Diencephalon (tissue), 1 donor: ENCODE measurements around the gene MYCBPAP. TPM values are rescaled to one million over a fixed set of nuclear protein-coding genes. Genes with fewer than 3 reads are reported as not detected.

Experiments
- total RNA-seq: library from RNA; depleted of rRNA; stranded (reverse); fragments of >200 nt; gene quantifications from one replicate; pipeline ENCODE4 v1.2.3, GENCODE V29; 2014

The MYCBPAP gene, protein sequence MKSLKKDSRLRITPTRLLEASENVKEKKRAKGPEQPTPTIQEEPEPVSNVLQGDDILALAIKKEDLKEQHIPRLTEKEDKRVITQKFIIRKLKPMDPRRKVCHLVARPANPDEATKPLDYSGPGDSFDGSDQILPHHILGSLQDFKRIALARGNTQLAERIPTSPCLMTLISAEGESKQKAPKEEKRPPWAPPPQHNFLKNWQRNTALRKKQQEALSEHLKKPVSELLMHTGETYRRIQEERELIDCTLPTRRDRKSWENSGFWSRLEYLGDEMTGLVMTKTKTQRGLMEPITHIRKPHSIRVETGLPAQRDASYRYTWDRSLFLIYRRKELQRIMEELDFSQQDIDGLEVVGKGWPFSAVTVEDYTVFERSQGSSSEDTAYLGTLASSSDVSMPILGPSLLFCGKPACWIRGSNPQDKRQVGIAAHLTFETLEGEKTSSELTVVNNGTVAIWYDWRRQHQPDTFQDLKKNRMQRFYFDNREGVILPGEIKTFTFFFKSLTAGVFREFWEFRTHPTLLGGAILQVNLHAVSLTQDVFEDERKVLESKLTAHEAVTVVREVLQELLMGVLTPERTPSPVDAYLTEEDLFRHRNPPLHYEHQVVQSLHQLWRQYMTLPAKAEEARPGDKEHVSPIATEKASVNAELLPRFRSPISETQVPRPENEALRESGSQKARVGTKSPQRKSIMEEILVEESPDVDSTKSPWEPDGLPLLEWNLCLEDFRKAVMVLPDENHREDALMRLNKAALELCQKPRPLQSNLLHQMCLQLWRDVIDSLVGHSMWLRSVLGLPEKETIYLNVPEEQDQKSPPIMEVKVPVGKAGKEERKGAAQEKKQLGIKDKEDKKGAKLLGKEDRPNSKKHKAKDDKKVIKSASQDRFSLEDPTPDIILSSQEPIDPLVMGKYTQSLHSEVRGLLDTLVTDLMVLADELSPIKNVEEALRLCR
- 1.8 TPM for total RNA-seq

GRCh38 chr17:50507871-50508572 is at the start of gene MYCBPAP:
TSS of gene MYCBPAP (plus strand) at chr17:50508439. CDS start at chr17:50508675, 236 bp downstream.

GRCh38 chr17:50468304-50469207 is 39.7 kb upstream of the MYCBPAP start, which contains the start of gene CHAD:
TSS of gene CHAD (minus strand) at chr17:50468880. CDS start at chr17:50468813, 67 bp downstream.

GRCh38 chr17:50478391-50479381 is 29.6 kb upstream of the MYCBPAP start, which contains the start of gene RSAD1:
TSS of gene RSAD1 (plus strand) at chr17:50478860. CDS start at chr17:50478885, 25 bp downstream.

DNA sequence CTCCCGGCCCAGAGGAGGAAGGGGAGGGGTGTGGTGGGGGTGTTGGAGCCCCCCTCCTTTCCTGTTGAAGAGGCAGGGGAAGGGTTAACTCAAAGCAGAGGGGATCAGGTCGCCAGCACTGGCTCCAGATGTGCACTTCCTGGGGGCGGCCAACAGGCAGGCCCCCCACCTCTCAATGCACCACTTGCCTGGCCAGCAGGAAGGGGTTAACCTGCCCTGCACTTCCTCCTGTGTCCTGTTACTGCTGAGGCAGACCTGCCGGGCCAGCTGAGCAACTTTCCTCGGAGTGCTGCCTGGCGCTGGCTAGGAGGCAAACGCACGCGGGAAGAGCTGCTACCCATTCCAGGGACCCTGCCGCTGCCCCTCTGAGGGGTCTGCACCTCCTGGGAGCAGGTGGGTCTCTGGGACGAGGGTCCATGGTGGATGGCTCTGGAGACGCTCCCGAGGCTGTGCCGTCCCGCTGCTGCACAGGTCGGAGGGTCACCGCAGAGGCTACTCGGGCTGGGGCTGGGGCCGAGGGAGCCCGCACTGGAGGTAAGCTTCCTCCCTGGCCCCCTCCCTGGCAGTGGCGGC is 24.3 kb downstream of the MYCBPAP start, which contains the start of gene EPN3:
TSS of gene EPN3 (plus strand) at position 284 of the 573 bp plus-strand sequence. CDS start 3,822 bp downstream, outside the sequence.

GRCh38 chr17:50547035-50547735 is 38.9 kb downstream of the MYCBPAP start, which contains the start of gene SPATA20:
TSS of gene SPATA20 (plus strand) at chr17:50547174. CDS start at chr17:50547209, 35 bp downstream.

GRCh38 chr17:50560185-50560824 is 52.1 kb downstream of the MYCBPAP start, which contains the start of gene CACNA1G:
TSS of gene CACNA1G (plus strand) at chr17:50560715. CDS start at chr17:50561460, 745 bp downstream.

Other genes starting within 250 kb of the MYCBPAP start
- gene TMEM92, start 234.0 kb upstream of the MYCBPAP start, total RNA-seq = not detected
- gene XYLT2, start 162.3 kb upstream of the MYCBPAP start, total RNA-seq = 14.1 TPM
- 40.8 TPM for gene MRPL27, start 135.3 kb upstream of the MYCBPAP start, total RNA-seq
- 1.4 TPM for gene EME1, start 135.2 kb upstream of the MYCBPAP start, total RNA-seq
- 48.9 TPM for gene LRRC59, start 110.9 kb upstream of the MYCBPAP start, total RNA-seq
- gene ACSF2, start 82.2 kb upstream of the MYCBPAP start, total RNA-seq = 4.8 TPM
- 0.46 TPM for gene CHAD, start 39.6 kb upstream of the MYCBPAP start, total RNA-seq
- 14.1 TPM for gene RSAD1, start 29.6 kb upstream of the MYCBPAP start, total RNA-seq
- gene EPN3, start 24.3 kb downstream of the MYCBPAP start, total RNA-seq = 0.23 TPM
- gene SPATA20, start 38.7 kb downstream of the MYCBPAP start, total RNA-seq = 32.8 TPM
- gene CACNA1G, start 52.3 kb downstream of the MYCBPAP start, total RNA-seq = 36.0 TPM
- gene ABCC3, start 126.4 kb downstream of the MYCBPAP start, total RNA-seq = 0.46 TPM
- gene ANKRD40, start 199.5 kb downstream of the MYCBPAP start, total RNA-seq = 30.2 TPM
- gene LUC7L3, start 211.2 kb downstream of the MYCBPAP start, total RNA-seq = 109 TPM